ENCODE data around the gene AK9. TPM values are rescaled to one million over a fixed set of nuclear protein-coding genes. Genes with fewer than 3 reads are reported as not detected.

Gene AK9
- polyA plus RNA-seq, 1 donor from 2014 or later: 8.2 TPM

Other genes starting within 250 kb of the AK9 start
- gene MICAL1, start 235.4 kb downstream of the AK9 start, polyA plus RNA-seq: 23.9 TPM
- 15.5 TPM for gene ZBTB24, start 208.0 kb downstream of the AK9 start, polyA plus RNA-seq
- gene FIG4, start 94 bp upstream of the AK9 start, polyA plus RNA-seq: 45.2 TPM

All from IgD-negative memory B cell (primary cell).